H1 (cell line): ENCODE measurements around the gene TRIM71. TPM values are rescaled to one million over a fixed set of nuclear protein-coding genes. Genes with fewer than 3 reads are reported as not detected.

ENCODE experiments used
- CTCF ChIA-PET: fragments of 300-600 bp; sonication (Branson Sonifier 250); formaldehyde crosslinking; loops from one replicate; lab custom pipeline; 2021; ENCODE audit not compliant: partially characterized antibody; lab: Charles Lee
- POLR2A ChIA-PET: fragments of 300-600 bp; sonication (Branson Sonifier 250); formaldehyde crosslinking; loops from one replicate; lab custom pipeline; 2021; ENCODE audit warnings: inconsistent platforms; ENCODE audit not compliant: partially characterized antibody; lab: Charles Lee
- DNase-seq, 2 experiments: peaks; one replicate each; pipeline versions ENCODE4 v3.0.0 to v3.0.0-alpha.2; 2010 to 2022; ENCODE audit warnings: low spot score in 2 of 2, low read depth in 1 of 2, mixed read lengths in 1 of 2
- FAIRE-seq: peaks from 2 replicates; lab custom pipeline; 2011; peaks lifted over from hg19 to GRCh38; lab: Jason Lieb, UNC
- H2AFZ ChIP-seq: 2 replicates; pipeline ENCODE4 v1.8.1; 2012; ENCODE audit warnings: low read length, inconsistent platforms
- H2AK5ac ChIP-seq: 2 replicates; pipeline ENCODE4 v1.6.1; 2013; ENCODE audit warnings: low read depth, low read length
- H2BK120ac ChIP-seq: replicated peaks from 2 replicates; pipeline ENCODE3; 2013; ENCODE audit warnings: low read depth, low read length, inconsistent platforms
- H2BK12ac ChIP-seq: 2 replicates; pipeline ENCODE4 v1.6.1; 2013; ENCODE audit warnings: low read depth, low read length
- H2BK15ac ChIP-seq: 2 replicates; pipeline ENCODE4 v1.6.1; 2013; ENCODE audit warnings: low read length
- H2BK20ac ChIP-seq: 2 replicates; pipeline ENCODE4 v1.6.1; 2013; ENCODE audit warnings: low read length
- H2BK5ac ChIP-seq: 2 replicates; pipeline ENCODE4 v1.6.1; 2013; ENCODE audit warnings: low read depth, low read length
- H3K14ac ChIP-seq: 2 replicates; pipeline ENCODE4 v1.6.1; 2013; ENCODE audit warnings: inconsistent platforms; ENCODE audit not compliant: insufficient read length
- H3K18ac ChIP-seq: 2 replicates; pipeline ENCODE4 v1.6.1; 2013; ENCODE audit warnings: low read length; ENCODE audit errors: extremely low read depth
- H3K23ac ChIP-seq: 2 replicates; pipeline ENCODE4 v1.6.1; 2013; ENCODE audit warnings: inconsistent platforms; ENCODE audit not compliant: insufficient read length
- H3K23me2 ChIP-seq: 2 replicates; pipeline ENCODE4 v1.6.1; 2013; ENCODE audit warnings: low read depth, low read length
- H3K27ac ChIP-seq: 2 replicates; pipeline ENCODE4 v1.6.1; 2011; ENCODE audit warnings: low read depth, low read length, inconsistent platforms
- H3K27me3 ChIP-seq, 4 experiments: replicated peaks in 1 of 4; 1 replicate in 1 of 4; 2 replicates in 3 of 4; pipeline versions ENCODE4 v1.6.1 to v1.8.1; 2011 to 2013; ENCODE audit warnings: low read length in 3 of 4, mild to moderate bottlenecking in 3 of 4, inconsistent platforms in 2 of 4, mixed read lengths in 2 of 4, moderate library complexity in 1 of 4; ENCODE audit not compliant: control insufficient read depth in 3 of 4, insufficient read depth in 3 of 4; ENCODE audit errors: extremely low read depth in 1 of 4
- H3K36me3 ChIP-seq, 4 experiments: 2 replicates each; pipeline versions ENCODE4 v1.6.1 to v1.8.1; 2011 to 2013; ENCODE audit warnings: mild to moderate bottlenecking in 4 of 4, low read length in 3 of 4, moderate library complexity in 2 of 4, control low read depth in 1 of 4, inconsistent platforms in 1 of 4; ENCODE audit not compliant: insufficient read depth in 4 of 4, control insufficient read depth in 2 of 4
- H3K4ac ChIP-seq: replicated peaks from 2 replicates; pipeline ENCODE3; 2013; ENCODE audit warnings: low read length, low read depth, mixed read lengths, inconsistent platforms; ENCODE audit not compliant: insufficient read length
- H3K4me1 ChIP-seq, 4 experiments: replicated peaks in 1 of 4; 1 replicate in 1 of 4; 2 replicates in 3 of 4; pipeline versions ENCODE4 v1.6.1 to v1.8.1; 2011 to 2013; ENCODE audit warnings: low read length in 3 of 4, inconsistent platforms in 2 of 4, mixed read lengths in 1 of 4; ENCODE audit not compliant: insufficient read depth in 4 of 4, control insufficient read depth in 3 of 4
- H3K4me2 ChIP-seq, 2 experiments: 2 replicates each; pipeline versions ENCODE4 v1.6.1 to v1.8.1; 2011 to 2013; ENCODE audit warnings: low read depth in 2 of 2, low read length in 2 of 2, control low read depth in 1 of 2, inconsistent platforms in 1 of 2, mild to moderate bottlenecking in 1 of 2; ENCODE audit not compliant: insufficient read depth in 1 of 2
- H3K4me3 ChIP-seq, 4 experiments: fragments of 200-600, 300-600 bp in 1 of 4; sonication (generic), shearing (Covaris generic), sonication (Bioruptor Twin) in 1 of 4; 2 replicates each; pipeline versions ENCODE4 v1.5.1 to v1.8.1; 2011 to 2016; ENCODE audit warnings: low read length in 4 of 4, low read depth in 3 of 4, control low read depth in 2 of 4, inconsistent platforms in 2 of 4, mild to moderate bottlenecking in 2 of 4, mixed read lengths in 1 of 4, moderate library complexity in 1 of 4; ENCODE audit not compliant: insufficient read depth in 2 of 4; ENCODE audit errors: extremely low read depth in 1 of 4
- H3K56ac ChIP-seq: replicated peaks from 2 replicates; pipeline ENCODE3; 2013; ENCODE audit warnings: low read depth, mild to moderate bottlenecking, mixed read lengths, low read length, inconsistent platforms; ENCODE audit not compliant: insufficient read length
- H3K79me1 ChIP-seq: 2 replicates; pipeline ENCODE4 v1.6.1; 2013; ENCODE audit warnings: low read depth, low read length, control low read depth
- H3K79me2 ChIP-seq, 2 experiments: 2 replicates each; pipeline versions ENCODE4 v1.6.1 to v1.8.1; 2012 to 2013; ENCODE audit warnings: low read length in 2 of 2, mild to moderate bottlenecking in 2 of 2, inconsistent platforms in 1 of 2; ENCODE audit not compliant: insufficient read depth in 2 of 2, control insufficient read depth in 1 of 2
- H3K9ac ChIP-seq, 4 experiments: replicated peaks in 1 of 4; 1 replicate in 1 of 4; 2 replicates in 3 of 4; pipeline versions ENCODE4 v1.6.1 to v1.8.1; 2011 to 2013; ENCODE audit warnings: low read depth in 3 of 4, low read length in 3 of 4, control low read depth in 2 of 4, mild to moderate bottlenecking in 2 of 4, moderate library complexity in 2 of 4, inconsistent platforms in 1 of 4; ENCODE audit errors: extremely low read depth in 1 of 4
- H3K9me3 ChIP-seq, 2 experiments: 2 replicates each; pipeline versions ENCODE4 v1.6.1 to v1.8.1; 2012 to 2013; ENCODE audit warnings: mild to moderate bottlenecking in 2 of 2, moderate library complexity in 2 of 2, control low read depth in 1 of 2, inconsistent platforms in 1 of 2, low read depth in 1 of 2, low read length in 1 of 2, mixed read lengths in 1 of 2; ENCODE audit not compliant: insufficient read depth in 2 of 2
- H4K20me1 ChIP-seq, 2 experiments: replicated peaks in 1 of 2; 2 replicates each; pipeline versions ENCODE3 to v1.8.1; 2011 to 2013; ENCODE audit warnings: inconsistent platforms in 2 of 2, low read length in 2 of 2, mild to moderate bottlenecking in 1 of 2; ENCODE audit not compliant: insufficient read depth in 2 of 2, control insufficient read depth in 1 of 2
- H4K5ac ChIP-seq: 2 replicates; pipeline ENCODE4 v1.6.1; 2013; ENCODE audit warnings: low read length, low read depth, mixed read lengths, inconsistent platforms; ENCODE audit not compliant: insufficient read length
- H4K8ac ChIP-seq: 2 replicates; pipeline ENCODE4 v1.8.0; 2013; ENCODE audit warnings: mild to moderate bottlenecking, moderate library complexity, low read length, inconsistent platforms; ENCODE audit not compliant: insufficient read depth; ENCODE audit errors: extremely low read depth
- H4K91ac ChIP-seq: replicated peaks from 2 replicates; pipeline ENCODE3; 2013; ENCODE audit warnings: low read length, mixed read lengths, inconsistent platforms; ENCODE audit not compliant: insufficient read length
- GABPA ChIP-seq: IDR thresholded peaks from 2 replicates; pipeline ENCODE4 v1.6.1; 2011; ENCODE audit warnings: mild to moderate bottlenecking, low read length, moderate library complexity, borderline replicate concordance; ENCODE audit not compliant: insufficient read depth
- WGBS, 2 experiments: shearing (Covaris generic) in 1 of 2; methylation state at CpG; one replicate each; pipeline versions ENCODE4 v1.1.6 to v1.1.7; 2013 to 2015; ENCODE audit warnings: low lambda C conversion rate in 2 of 2, mixed read lengths in 2 of 2, inconsistent platforms in 1 of 2, low coverage in 1 of 2, missing lambda C conversion rate in 1 of 2; ENCODE audit not compliant: insufficient replicate concordance in 2 of 2, insufficient coverage in 1 of 2, insufficient read length in 1 of 2; ENCODE audit errors: extremely low coverage in 1 of 2, missing lambda C conversion rate in 1 of 2; 5-methylcytosine and 5-hydroxymethylcytosine counted together
- polyA plus RNA-seq, 7 experiments: library from polyadenylated mRNA; depleted of rRNA in 3 of 7; stranded (reverse) in 5 of 7; unstranded in 2 of 7; fragments of >200 nt in 5 of 7; fragments of 200-250 nt in 2 of 7; gene quantifications; 1 replicate in 5 of 7; 2 replicates in 1 of 7; 4 replicates in 1 of 7; pipeline versions ENCODE4 v1.2.1 to v1.2.3, GENCODE V29; 2011 to 2013; ENCODE audit warnings: missing spikeins in 2 of 7, mixed read lengths in 2 of 7
- total RNA-seq: library from RNA; stranded (reverse); fragmentation: NEBNext Ultra II Directional; extraction: Animal tissue kit (Norgen Biotek cat#: 25700); gene quantifications from 2 replicates; pipeline ENCODE4 v1.2.1, GENCODE V29; 2021

TRIM71 gene
- total and polyA plus RNA-seq, 2 of the 8 experiments (the other 6 are each of a cell fraction or from before 2014, with no cell fraction given), result 53.7 to 293 TPM

GRCh38 chr3:32797776-32798175 is 20.0 kb upstream of the TRIM71 start:
- Histone ChIP-seq H2AK5ac (no peak overlapping the region), H3K9me3 (no peaks in the 10 kb centered on the region; a peak in 1 of 4 replicates), H4K5ac (no peak overlapping the region), H2BK120ac (no peak overlapping the region), H3K23me2 (no peaks in the 10 kb centered on the region), H2BK15ac (no peak overlapping the region), H3K4me2 (no peak overlapping the region), H3K79me2 (peaks cover 0 to 5% of the 10 kb centered on the region in 2 experiments; a peak in 1 of 4 replicates), H2AFZ (no peak overlapping the region), H4K8ac (no peak overlapping the region), H3K27ac (no peak overlapping the region), H3K36me3 (no peaks in the 10 kb centered on the region; a peak in 1 of 8 replicates), H3K4ac (no peak overlapping the region), H2BK20ac (no peak overlapping the region), H3K56ac (no peak overlapping the region), H3K79me1 (peaks cover 3% of the 10 kb centered on the region), H3K18ac (no peak overlapping the region), H3K4me1 (peaks cover 3 to 10% (median 6%) of the 10 kb centered on the region in 4 experiments; a peak in 6 of 7 replicates), H3K4me3 (no peak overlapping the region), H2BK5ac (no peak overlapping the region), H4K20me1 (no peaks in the 10 kb centered on the region), H4K91ac (no peak overlapping the region), H3K23ac (no peak overlapping the region), H3K9ac (no peak overlapping the region), H3K27me3 (no peaks in the 10 kb centered on the region), H3K14ac (no peak overlapping the region), H2BK12ac (no peak overlapping the region)
- no peak for TF ChIP-seq GABPA
- ChIA-PET CTCF (interaction anchor here (0.6 to 1.7 kb wide), 8 partner anchors 9 to 286 kb away, joined by 3 to 6 read pairs (median 3); no protein-coding TSS in a partner anchor), POLR2A (interaction anchor here (1.1 to 1.4 kb wide), 7 partner anchors 8 to 19 kb away, joined by 3 to 8 read pairs (median 4); partner anchors contain the start of gene TRIM71)
- DNase-seq, result no peak
- WGBS, 2 experiments, result 88% methylated on average over 2 of the region's 2 CpGs; no CpG with 5 or more reads in 1 of the 2 experiments
- FAIRE-seq, result no peak
